ENCODE measurements around the gene ACBD4. TPM values are rescaled to one million over a fixed set of nuclear protein-coding genes. Genes with fewer than 3 reads are reported as not detected.

ACBD4 gene
- total and polyA plus RNA-seq, 2 donors (not counting 3 experiments of a cell fraction or from before 2014, with no cell fraction given): 4.5 to 7.5 TPM

DNA sequence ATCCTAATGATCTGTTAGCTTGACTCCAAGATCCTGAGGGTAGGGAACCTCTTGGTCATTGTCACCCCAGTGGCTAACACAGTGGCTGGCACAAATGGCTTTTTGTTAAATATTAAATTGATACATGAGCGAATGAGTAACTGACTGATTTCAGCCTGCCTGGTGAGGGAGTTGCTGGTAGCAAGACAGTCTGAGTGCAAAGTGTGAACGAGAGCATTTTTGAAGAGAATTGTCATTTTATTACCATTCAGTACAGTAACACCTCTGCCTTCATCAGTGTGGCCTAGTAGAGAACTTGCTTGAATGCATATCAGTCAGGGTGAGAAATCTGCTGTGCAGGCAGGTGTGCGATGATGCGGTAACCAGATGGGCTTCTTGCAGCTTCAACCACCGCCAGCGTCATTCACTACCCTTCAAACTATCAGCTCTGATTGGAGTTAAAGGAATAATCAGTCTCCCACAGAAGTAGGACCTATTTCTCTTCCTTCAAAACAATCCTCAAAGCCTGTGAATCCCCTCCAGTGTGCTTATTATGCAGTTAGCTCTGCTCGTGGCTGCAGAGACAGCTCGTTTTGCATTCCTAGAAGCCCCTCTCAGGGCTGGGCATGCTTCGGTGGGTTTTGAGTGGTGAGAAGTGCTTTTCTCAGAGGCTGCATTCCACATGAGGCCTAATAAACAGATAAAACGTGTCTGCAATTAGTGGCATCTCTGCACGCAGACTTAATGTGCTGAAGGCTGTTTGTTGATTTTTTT lies 55.2 kb downstream of the ACBD4 start:
- BruUV-seq (replicated peaks): no TSS peak
- H3K9me3 ChIP-seq (replicated peaks; ENCODE audit: control insufficient read depth, insufficient read depth, low read length): no peaks in the 10 kb centered on the region
- no peak for DNase-seq (ENCODE audit: low read depth, low spot score)
- dilution Hi-C loops (cut with MboI; ENCODE audit: extremely low pct_ligation_motif_present, low sequenced_read_pairs) (no loop called here), intact Hi-C loops (cut with micrococcal nuclease) (no loop called here)
- no peak overlapping the region for H3K27ac ChIP-seq (ENCODE audit: insufficient read depth, low read depth, low read length)
- no peaks in the 10 kb centered on the region for H3K36me3 ChIP-seq (ENCODE audit: control insufficient read depth in 2 of 2, extremely low read depth in 1 of 2, insufficient read depth in 2 of 2, low read length in 2 of 2)
- no peaks in the 10 kb centered on the region for H3K9me1 ChIP-seq (replicated peaks; ENCODE audit: control insufficient read depth, extremely low read depth, insufficient read depth, low read length)
- FAIRE-seq: no peak
- H3K4me3 ChIP-seq (replicated peaks in 1 of 3; ENCODE audit: insufficient read depth in 1 of 3, low read depth in 1 of 3, low read length in 3 of 3): no peak overlapping the region
- no peaks in the 10 kb centered on the region for H3K4me1 ChIP-seq (ENCODE audit: control insufficient read depth, extremely low read depth, insufficient read depth, low read length)
- H3K27me3 ChIP-seq (ENCODE audit: control insufficient read depth in 2 of 2, insufficient read depth in 2 of 2, low read length in 2 of 2): no peaks in the 10 kb centered on the region
- ChIA-PET CTCF (interaction anchor here (1.6 to 2.0 kb wide), 2 partner anchors 38 to 55 kb away, joined by 8 to 16 read pairs; partner anchors contain the start of gene ACBD4), POLR2A (interaction anchor here (1.2 kb wide), 1 partner anchor 42 kb away, joined by 5 read pairs; no protein-coding TSS in a partner anchor)
- H3K9ac ChIP-seq (replicated peaks; ENCODE audit: extremely low read depth, insufficient read depth, low read length): no peak overlapping the region
- no peaks in the 10 kb centered on the region for H3K79me2 ChIP-seq (ENCODE audit: control insufficient read depth, insufficient read depth, low read length)
- no peaks in the 10 kb centered on the region for H4K20me1 ChIP-seq (replicated peaks; ENCODE audit: control insufficient read depth, extremely low read depth, insufficient read depth, low read length)
- H3K4me2 ChIP-seq (ENCODE audit: insufficient read depth, low read length): no peak overlapping the region
- no peak overlapping the region for H2AFZ ChIP-seq (ENCODE audit: low read depth, low read length)
- no peak for TF ChIP-seq POLR2A (IDR thresholded peaks at IDR 0.05; ENCODE audit: low read depth, low read length)
- no peak for TF ChIP-seq POLR2AphosphoS5 (IDR thresholded peaks at IDR 0.05; ENCODE audit: insufficient read depth, low read depth, low read length)
- no peak for TF ChIP-seq EZH2 (IDR thresholded peaks at IDR 0.05; ENCODE audit: borderline replicate concordance, low read depth, low read length, severe bottlenecking)
- TF ChIP-seq MAX (IDR thresholded peaks at IDR 0.05; ENCODE audit: insufficient read depth, insufficient read length): no peak
- TF ChIP-seq MYC (IDR thresholded peaks at IDR 0.05; ENCODE audit: low read depth, low read length): no peak
- TF ChIP-seq GATA2 (IDR thresholded peaks at IDR 0.05; ENCODE audit: insufficient read depth, insufficient read length, low read depth, low read length): no peak
- no peak for TF ChIP-seq CTCF (IDR thresholded peaks at IDR 0.05; ENCODE audit: extremely low read depth in 1 of 2, insufficient read depth in 1 of 2, low read depth in 1 of 2, low read length in 2 of 2)
- TF ChIP-seq JUN (IDR thresholded peaks at IDR 0.05; ENCODE audit: borderline replicate concordance, insufficient read depth, insufficient read length, low read depth): no peak

Small RNA genes within 50 kb of the gene (microRNA-seq; reads per million reads assigned to microRNA genes)
- not detected for gene MIR6784 (ENCODE audit: borderline number of aligned reads, borderline replicate concordance)

Small RNA genes within 50 kb of the gene (small RNA-seq; reads per million reads assigned to genes)
- not detected for gene MIR6784 (ENCODE audit: insufficient read depth, insufficient read length, low read depth, low replicate concordance)

Other genes with a start within 250 kb of the ACBD4 start
- 170 and 171 TPM in 2 replicates for gene EFTUD2, start 236.2 kb upstream of the ACBD4 start, total RNA-seq
- 118 and 125 TPM in 2 replicates for gene EFTUD2, start 236.2 kb upstream of the ACBD4 start, polyA plus RNA-seq
- 0.42 TPM in 1 of 2 replicates, not detected in the other for gene GFAP, start 220.2 kb upstream of the ACBD4 start, total RNA-seq
- gene GFAP, start 220.2 kb upstream of the ACBD4 start, polyA plus RNA-seq: 0.07 and 0.16 TPM in 2 replicates
- gene KIF18B, start 187.9 kb upstream of the ACBD4 start, total RNA-seq: 48.4 and 50.3 TPM in 2 replicates
- gene KIF18B, start 187.9 kb upstream of the ACBD4 start, polyA plus RNA-seq: 24.5 and 25.2 TPM in 2 replicates
- 0.35 TPM in 2 replicates for gene C1QL1, start 167.4 kb upstream of the ACBD4 start, total RNA-seq
- gene C1QL1, start 167.4 kb upstream of the ACBD4 start, polyA plus RNA-seq: 0.72 and 0.75 TPM in 2 replicates
- gene DCAKD, start 84.1 kb upstream of the ACBD4 start, total RNA-seq: 29.0 and 30.8 TPM in 2 replicates
- 36.5 and 39.1 TPM in 2 replicates for gene DCAKD, start 84.1 kb upstream of the ACBD4 start, polyA plus RNA-seq
- gene NMT1, start 74.4 kb upstream of the ACBD4 start, total RNA-seq: 126 and 135 TPM in 2 replicates
- 25.7 and 37.6 TPM in 2 replicates for gene NMT1, start 74.4 kb upstream of the ACBD4 start, polyA plus RNA-seq
- 35.0 and 43.1 TPM in 2 replicates for gene PLCD3, start 3.2 kb upstream of the ACBD4 start, total RNA-seq
- gene PLCD3, start 3.2 kb upstream of the ACBD4 start, polyA plus RNA-seq: 30.4 and 42.0 TPM in 2 replicates
- 20.0 and 20.6 TPM in 2 replicates for gene HEXIM1, start 12.8 kb downstream of the ACBD4 start, total RNA-seq
- gene HEXIM1, start 12.8 kb downstream of the ACBD4 start, polyA plus RNA-seq: 5.0 and 7.0 TPM in 2 replicates
- 3.8 and 4.3 TPM in 2 replicates for gene HEXIM2, start 26.2 kb downstream of the ACBD4 start, total RNA-seq
- gene HEXIM2, start 26.2 kb downstream of the ACBD4 start, polyA plus RNA-seq: 2.9 and 3.7 TPM in 2 replicates
- 1.6 and 1.7 TPM in 2 replicates for gene FMNL1, start 86.2 kb downstream of the ACBD4 start, total RNA-seq
- 0.30 and 0.95 TPM in 2 replicates for gene FMNL1, start 86.2 kb downstream of the ACBD4 start, polyA plus RNA-seq
- not detected in 2 replicates for gene SPATA32, start 126.4 kb downstream of the ACBD4 start, total RNA-seq
- gene SPATA32, start 126.4 kb downstream of the ACBD4 start, polyA plus RNA-seq: not detected in 2 replicates
- 7.9 and 9.8 TPM in 2 replicates for gene MAP3K14, start 181.3 kb downstream of the ACBD4 start, total RNA-seq
- gene MAP3K14, start 181.3 kb downstream of the ACBD4 start, polyA plus RNA-seq: 5.4 and 6.4 TPM in 2 replicates